CD4-positive, alpha-beta T cell treated with Interferon gamma for 1 hour (primary cell): ENCODE data around the gene CTBP2.
A peak's percentile ranks its signal among the peaks of the same experiment; 100 is the strongest.

Experiments
- DNase-seq: peaks from one replicate; pipeline ENCODE4 v3.0.0-alpha.2; 2020

The CTBP2 gene

DNA sequence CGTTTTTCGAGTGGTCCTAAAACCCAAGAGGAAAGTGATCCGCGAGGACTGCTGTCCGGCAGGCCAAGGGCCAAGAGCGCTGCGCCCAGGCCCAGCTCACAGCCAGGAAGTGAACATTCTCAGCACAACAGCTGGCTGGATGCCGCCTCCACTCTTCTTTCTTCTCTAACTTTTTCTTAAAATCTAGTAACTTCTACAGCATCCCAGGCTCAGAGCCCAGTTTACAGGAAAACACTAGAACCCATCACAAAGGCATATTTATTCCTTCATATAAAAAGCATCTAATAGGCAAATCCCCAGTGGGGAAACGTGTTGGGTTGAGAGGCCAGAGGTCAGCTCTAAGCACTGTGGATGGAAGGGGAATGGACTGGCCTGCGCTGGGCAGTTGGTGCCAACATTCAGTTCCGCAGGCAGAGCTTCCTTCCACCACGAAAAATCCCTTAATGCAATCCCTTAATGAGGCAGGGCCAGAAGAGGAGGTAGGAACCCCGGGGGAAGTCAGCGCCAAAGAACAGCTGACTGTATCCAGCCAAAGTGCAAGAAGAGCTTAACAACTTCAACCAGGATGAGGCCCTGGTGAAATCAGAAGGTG lies 143.7 kb downstream of the CTBP2 start:
- DNase-seq, result no peak

DNA sequence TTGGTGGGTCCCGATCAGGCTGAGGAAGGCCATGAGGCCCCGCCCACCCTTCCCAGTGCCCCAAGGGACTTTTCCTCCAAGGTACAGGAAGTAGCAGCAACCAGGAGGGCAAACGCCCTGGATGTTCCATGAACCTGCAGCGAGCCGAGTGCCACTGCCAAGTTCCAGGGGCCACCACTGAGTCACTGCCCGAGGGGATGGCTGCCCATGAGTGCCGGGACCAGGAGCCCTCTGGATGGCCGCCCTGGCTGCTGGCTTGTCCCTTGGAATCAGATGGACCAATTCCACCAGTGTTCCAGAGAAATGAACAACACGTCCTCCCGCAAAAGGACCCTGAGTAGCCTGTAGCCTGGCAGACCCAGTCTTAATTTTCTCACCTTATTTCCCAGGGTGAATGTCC lies 144.2 kb downstream of the CTBP2 start:
- no peak for DNase-seq

DNA sequence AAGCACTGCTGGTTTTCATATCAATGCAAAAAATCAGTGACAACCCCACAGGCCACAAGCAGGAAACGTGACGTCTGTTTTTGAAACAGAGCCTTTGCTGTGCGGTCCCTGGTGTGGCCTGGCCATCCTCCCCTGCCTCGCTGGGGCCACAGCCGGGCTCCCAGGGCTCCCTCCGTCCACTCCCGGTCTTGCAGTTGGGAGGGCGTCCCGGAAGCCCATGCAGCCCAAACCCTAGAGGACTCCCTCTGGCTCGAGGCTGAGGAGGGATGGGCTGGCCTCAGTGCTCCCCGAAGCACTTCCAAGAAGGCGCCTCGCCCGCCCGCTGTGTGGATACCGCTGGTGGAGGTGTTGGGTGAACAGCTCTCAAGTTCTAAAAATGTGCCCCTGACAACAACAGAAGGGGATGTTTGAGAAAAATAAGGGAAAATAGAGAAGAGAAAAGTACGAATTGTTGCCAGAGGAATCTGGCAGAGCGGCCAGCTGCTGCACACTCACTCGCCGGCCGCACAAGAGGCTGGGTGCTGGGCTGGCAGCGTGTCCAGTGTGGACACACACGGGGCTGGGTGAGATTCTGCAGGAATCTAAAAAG lies 144.9 kb downstream of the CTBP2 start:
- DNase-seq, result peak; percentile 5

GRCh38 chr10:125014836-125015355 lies 145.5 kb downstream of the CTBP2 start:
- no peak for DNase-seq

- no peak for DNase-seq
Measured at GRCh38 chr10:125014086-125014830, 146.1 kb downstream of the CTBP2 start.

GRCh38 chr10:125013529-125013872 lies 146.9 kb downstream of the CTBP2 start:
- DNase-seq, result no peak

DNA sequence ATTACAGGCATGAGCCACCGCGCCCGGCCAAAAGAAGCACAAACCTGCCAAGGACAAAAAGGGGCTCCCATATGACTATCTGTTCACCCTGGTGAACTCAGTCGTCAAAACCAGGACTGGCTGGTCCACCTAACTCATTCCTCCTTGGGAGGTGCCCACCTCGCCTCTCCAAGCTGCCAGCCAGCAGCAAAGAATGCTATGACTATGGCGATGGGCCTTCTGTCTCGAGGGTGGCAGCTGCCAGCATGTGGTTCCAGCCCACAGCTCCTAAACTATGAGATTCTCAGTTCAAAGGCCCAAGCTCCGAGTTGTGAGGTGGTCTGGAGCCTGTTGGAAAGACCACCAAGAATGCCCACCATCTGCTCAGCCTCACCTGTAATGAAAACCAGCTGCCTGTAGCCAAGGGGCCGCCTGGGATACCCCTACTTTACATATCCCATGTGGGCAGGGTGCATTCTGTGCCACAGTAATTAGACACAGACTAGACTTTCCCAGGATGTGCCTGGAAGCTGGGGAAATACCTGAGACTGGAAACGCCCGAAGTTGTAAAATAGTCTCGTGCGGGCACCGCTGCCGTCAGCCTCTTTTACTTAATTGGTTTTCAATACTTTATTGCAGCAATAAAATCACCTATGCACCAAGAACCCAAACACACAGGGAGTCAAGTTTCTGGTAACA lies 147.4 kb downstream of the CTBP2 start:
- DNase-seq, result no peak

- DNase-seq, result no peak
Measured at GRCh38 chr10:125011926-125012705, 148.2 kb downstream of the CTBP2 start.

DNA sequence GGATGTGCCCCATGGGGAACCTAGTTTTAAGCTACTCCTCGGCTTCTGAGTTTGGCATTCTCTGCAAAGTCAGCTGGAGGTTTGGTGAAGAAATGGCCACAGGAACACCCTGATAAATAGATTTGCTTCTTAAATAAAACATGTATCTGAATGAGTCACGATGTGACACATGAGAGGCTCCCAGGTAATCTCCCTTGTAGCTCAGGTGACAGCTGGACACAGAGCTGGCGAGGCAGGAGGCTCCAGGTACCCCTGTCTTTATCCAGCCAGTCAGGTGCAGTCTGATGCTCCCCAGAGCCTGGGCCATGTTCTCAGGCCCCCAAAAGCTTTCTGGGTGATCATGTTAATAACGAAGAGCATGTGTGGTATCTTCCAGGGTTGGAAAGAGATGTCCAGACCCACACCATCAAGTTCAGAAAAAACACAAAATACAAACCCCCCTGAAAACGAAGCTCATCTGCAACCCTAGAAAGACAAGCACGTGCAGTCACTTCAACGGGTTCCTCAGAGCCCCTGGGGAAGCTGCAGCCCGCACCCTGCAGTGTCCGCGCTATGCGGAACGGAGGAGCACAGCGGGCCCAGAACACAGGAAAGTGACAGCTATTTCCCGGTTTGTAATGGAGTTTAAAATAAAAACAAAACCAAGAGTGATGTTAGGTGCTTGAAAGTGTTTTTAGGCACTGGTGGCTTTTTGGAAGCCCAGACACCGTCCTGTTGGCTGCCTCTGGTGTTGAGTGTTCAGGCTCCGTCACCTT lies 149.0 kb downstream of the CTBP2 start:
- DNase-seq, result no peak

DNA sequence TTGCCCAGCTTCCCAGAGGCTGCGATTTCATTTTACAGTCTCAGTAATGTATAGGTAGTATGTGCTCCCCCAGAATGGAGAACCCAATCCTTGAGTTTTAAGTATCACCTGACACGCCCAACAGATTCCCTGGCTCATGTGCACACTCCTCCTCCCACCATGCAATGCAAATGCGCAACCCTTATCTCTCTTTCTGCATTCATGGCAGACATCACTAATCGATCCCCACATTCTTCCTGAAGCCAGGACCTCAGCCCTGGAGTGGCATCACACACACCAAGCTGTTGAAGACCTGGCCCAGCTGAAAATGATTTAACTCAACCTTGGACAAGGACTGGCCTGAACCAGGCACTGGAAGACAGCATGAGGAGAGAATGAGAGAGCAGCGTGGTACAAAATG lies 150.0 kb downstream of the CTBP2 start:
- no peak for DNase-seq

- DNase-seq, result no peak
Measured at GRCh38 chr10:125009661-125010161, 150.7 kb downstream of the CTBP2 start.

GRCh38 chr10:125008689-125009638 lies 151.4 kb downstream of the CTBP2 start:
- no peak for DNase-seq

DNA sequence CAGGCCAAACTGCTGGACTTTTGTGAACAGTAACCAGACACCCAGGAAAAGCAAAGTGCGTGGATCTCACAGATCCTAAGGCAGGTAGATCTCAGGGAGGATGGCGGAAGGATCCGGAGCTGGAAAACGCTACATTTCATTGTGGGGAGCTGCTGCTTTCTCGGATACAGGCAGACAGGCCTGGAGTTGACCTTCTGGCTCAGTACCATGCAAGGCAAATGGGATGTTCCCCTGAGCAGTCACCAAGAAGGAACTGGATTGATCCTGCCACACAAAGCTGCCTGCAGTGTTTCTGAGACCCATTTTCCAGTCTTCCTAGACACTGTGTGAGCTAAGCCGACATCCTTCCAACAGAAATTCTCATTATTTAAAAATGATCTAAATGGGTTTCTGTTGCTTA lies 152.9 kb downstream of the CTBP2 start:
- no peak for DNase-seq

GRCh38 chr10:125006921-125007426 lies 153.4 kb downstream of the CTBP2 start:
- DNase-seq, result no peak

DNA sequence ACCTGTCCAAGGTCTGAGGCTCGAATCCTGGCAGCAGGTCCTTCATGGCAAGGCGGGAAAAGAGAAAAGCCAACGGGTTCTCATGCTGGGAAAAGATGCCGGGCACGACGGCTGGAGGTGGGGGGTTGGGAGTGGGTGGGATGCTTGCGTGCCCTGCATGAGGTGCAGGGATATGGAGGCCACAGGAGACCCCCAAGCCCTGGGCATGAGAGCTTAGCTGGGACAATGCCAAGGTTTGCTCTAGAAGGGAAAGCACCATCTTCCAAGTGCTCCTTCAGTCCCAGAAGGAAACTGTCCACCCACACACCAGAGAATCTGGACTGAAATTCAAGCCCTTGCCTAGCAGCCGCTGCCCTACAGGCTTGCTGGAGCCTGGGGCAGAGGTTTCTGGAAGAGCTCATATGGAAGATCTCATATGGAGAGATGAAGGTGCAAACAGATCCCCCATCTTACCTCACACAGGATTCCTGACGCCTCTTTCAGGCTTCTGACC lies 154.1 kb downstream of the CTBP2 start:
- no peak for DNase-seq

DNA sequence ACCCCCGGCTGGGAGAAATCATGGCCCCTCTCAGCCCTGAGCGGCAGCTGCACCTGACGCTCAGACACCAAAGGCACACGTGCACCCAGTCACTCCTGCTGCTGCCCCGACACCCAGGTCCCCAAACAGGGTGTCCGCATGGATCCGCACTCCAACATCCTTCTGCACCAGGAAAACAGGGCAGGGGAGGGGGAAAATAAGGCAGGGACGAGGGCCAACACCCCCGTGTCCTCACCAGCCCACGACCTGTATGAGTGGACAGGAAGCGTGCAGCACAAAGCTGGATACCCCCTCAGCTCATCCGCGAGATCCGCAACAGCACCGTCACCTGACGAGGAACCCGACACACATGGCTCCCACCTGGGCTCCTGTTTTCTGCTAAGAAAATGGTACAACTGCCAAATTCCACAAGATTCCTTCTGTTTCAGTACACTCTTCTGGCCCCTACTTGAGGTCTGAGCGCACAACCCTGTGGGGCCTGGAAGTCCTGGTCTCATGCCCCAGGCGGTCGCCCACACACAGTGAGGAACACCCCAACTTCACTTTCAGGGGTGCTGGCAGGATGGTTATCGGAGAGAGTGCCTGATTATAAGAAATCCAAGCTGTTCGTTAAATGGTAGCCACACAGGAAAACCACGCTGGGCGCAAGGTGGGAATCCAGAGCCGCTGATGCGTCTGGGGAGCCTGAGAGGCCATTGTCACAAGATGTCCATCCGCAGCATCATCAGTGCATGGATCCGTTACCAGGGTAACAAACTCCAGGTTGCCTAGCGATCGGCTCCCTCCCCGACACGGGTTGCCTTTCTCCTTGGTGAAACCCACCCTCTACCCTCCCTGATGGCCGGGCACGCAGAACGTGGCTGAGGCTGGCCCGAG lies 154.8 kb downstream of the CTBP2 start:
- DNase-seq, result no peak

DNA sequence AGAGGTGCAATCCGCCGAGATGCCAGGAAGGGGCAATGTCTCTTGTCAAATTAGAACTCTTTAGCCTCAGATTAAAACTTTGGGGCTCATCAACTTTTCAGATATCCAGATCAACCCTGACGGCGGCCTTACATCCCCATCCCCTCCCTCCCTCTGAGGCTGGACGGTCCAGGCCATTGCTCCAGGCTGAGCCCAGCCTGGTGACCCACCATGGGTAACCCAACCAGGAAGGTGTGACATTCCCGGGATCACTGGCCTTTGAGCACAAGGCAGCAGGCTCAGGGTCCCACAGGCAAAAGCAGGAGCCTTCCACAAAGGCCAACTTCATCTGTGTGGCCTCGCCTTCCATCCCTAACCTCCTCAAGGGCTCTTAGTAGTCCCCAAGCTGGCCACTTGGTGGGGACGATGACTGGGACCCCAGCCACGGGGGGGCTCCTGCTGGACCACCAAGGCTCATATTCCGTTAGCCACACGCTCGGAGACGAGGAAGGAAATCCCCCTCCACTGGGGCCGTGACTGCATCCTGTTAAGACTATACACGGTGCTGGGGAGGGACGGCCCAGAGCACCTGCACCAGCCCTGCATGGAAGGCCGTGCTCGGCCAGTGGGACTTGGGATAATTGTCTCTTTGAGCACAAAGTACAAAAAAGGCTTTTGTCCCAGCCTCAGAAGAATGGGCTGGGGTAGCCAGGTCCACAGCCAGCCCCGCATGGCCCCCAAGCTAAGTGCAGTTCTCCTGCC lies 155.6 kb downstream of the CTBP2 start:
- no peak for DNase-seq

DNA sequence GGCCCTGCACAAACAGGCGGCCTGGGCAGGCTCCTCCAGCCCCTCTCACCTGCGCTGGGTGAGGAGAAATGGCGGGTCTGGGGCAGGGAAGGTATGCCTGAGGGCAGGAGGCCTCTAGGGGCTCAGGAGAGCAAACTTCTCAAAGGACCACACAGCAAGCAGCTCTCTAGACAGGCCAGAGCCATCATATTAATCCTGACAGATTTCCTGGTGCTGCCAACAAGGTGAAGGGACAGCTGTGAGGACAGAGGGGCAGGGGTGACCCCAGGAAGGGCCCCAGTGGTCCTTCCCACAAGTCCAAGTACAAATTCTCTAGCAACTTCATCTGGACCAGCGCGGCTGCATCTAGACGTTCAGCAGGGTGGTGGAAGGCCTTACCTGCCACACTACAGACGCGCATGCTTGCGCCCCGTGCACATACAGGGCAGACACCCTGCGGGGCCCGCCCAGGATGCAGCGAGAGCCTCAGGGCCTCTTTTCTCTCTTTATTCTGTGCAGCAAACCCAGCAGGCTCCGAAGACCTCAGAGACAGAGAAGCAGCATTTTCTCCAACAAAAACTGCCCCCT lies 156.4 kb downstream of the CTBP2 start:
- no peak for DNase-seq
